Stimulated activated naive CD4-positive, alpha-beta T cell (primary cell): ENCODE measurements around the gene VPS35.

Experiments used
- DNase-seq, 6 experiments: peaks; one replicate each; lab custom pipeline; 2025; lab: John Stamatoyannopoulos, UW

Gene VPS35

DNA sequence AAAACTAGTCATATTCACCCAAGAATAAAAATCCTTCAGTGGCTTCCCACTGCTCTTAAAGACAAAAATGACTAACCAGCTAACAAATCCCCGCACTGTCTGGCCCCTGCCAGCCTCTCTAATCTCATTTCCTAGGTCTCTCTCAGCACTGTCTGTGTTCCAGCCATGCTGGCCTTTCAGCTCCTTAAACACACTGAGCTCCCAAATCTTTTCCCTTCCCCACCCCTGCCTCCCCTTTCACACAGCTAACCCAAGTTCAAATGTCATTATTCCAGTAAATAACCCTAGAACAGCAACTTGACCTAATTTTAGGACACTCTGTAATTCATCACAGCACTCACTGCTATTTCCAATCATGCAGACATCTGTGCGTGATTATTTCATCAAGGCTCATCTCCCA, 75.6 kb downstream of the VPS35 start:
- DNase-seq: no peak

DNA sequence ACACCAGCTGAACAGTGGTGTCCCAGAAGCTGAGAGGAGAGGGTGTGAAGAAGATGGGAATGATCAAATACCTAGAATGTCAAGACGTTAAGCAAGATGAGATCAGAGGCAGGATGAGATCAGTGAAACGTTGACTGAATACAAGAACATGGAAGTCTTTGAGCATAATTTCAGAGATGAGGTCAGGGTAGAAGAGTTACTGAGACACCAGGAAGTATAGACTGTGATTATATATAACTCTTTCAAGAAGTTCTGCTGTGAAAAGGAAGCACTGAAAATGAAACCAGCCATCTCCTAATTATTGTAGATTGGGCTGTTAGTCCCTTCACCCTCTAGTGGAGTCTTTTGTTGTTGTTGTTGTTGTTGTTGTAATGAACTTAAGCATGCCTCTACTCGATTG, 76.9 kb downstream of the VPS35 start:
- DNase-seq: no peak

DNA sequence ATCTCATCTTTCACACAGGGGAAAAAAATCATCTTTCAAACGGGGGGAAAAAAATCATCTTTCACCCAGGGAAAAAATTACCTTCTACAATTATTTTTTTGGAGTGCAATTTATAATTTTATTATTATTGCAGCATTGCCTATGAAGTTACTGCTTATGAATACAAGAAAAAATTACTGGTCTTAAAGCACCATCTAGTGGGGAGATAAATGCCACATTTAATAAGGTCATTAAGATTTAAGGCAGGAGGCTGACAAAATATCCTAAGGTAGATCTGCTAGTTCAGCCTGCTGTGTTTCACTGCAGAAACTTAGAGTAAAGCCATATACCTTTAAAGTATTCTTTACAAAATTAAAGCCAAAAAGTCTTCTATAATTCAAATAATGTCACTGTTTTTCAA, 81.4 kb downstream of the VPS35 start:
- peak in 2 of 6 experiments; percentile 2 to 23 for DNase-seq

DNA sequence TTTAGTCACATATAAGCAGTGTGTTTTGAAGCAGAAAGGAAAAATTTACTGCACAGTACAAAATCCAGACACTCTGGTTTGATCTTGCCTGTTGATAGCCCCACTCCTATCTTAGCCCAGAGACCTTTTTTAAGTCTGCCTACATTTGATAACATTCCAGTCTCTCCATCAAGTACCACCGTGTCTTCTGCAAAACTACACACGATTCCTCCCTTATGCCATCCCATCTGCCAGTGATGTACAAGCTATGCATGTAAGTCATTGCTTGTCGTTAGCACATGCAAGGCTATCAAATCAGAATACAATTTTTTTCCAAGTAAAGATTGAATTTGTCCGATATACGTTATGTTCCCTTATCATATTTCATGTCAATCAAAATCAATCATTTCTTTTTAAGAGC, 82.7 kb downstream of the VPS35 start:
- no peak for DNase-seq
